ENCODE results near the gene SLC30A1.

Gene SLC30A1

GRCh38 chr1:211522804-211523203, 56.2 kb downstream of the SLC30A1 start:
- DNase-seq (ENCODE audit: low read depth): no peak
